Naive thymus-derived CD4-positive, alpha-beta T cell (primary cell): ENCODE data around the gene UBA5. TPM values are rescaled to one million over a fixed set of nuclear protein-coding genes. Genes with fewer than 3 reads are reported as not detected.
A peak's percentile ranks its signal among the peaks of the same experiment; 100 is the strongest.

ENCODE experiments used
- ATAC-seq: fragments of 150-1000 bp; cut with Tn5 transposase; 2 replicates; pipeline ENCODE4 v1.10.0; 2021; ENCODE audit warnings: mild to moderate bottlenecking, moderate library complexity
- CTCF ChIA-PET: fragments of 350-600 bp; sonication (Branson Sonifier 250); formaldehyde crosslinking; loops from one replicate; lab custom pipeline; 2021; ENCODE audit warnings: antibody characterized with exemption; lab: Charles Lee
- POLR2A ChIA-PET: fragments of 350-600 bp; sonication (Branson Sonifier 250); formaldehyde crosslinking; loops from one replicate; lab custom pipeline; 2021; ENCODE audit warnings: antibody characterized with exemption, inconsistent platforms; lab: Charles Lee
- DNase-seq, 9 donors: peaks; one replicate each; pipeline versions ENCODE4 v3.0.0 to v3.0.0-alpha.2; 2020 to 2022; ENCODE audit warnings: mixed read lengths in 1 of 9
- H3K27ac ChIP-seq: one replicate; pipeline ENCODE4 v1.7.0; 2013; ENCODE audit warnings: mild to moderate bottlenecking, low read depth, low read length, moderate library complexity
- H3K27me3 ChIP-seq, 2 donors: one replicate each; pipeline ENCODE4 v1.7.0; 2013; ENCODE audit warnings: low read length in 2 of 2, mild to moderate bottlenecking in 2 of 2, moderate library complexity in 2 of 2; ENCODE audit not compliant: control insufficient read depth in 2 of 2, insufficient read depth in 2 of 2
- H3K36me3 ChIP-seq, 3 experiments: 1 replicate in 2 of 3; 2 replicates in 1 of 3; pipeline ENCODE4 v1.7.0; 2013; ENCODE audit warnings: low read length in 3 of 3, mild to moderate bottlenecking in 3 of 3, moderate library complexity in 1 of 3; ENCODE audit not compliant: insufficient read depth in 3 of 3, control insufficient read depth in 2 of 3
- H3K4me1 ChIP-seq, 2 donors: one replicate each; pipeline ENCODE4 v1.7.0; 2013; ENCODE audit warnings: low read length in 2 of 2, mild to moderate bottlenecking in 2 of 2, moderate library complexity in 1 of 2; ENCODE audit not compliant: control insufficient read depth in 2 of 2, insufficient read depth in 2 of 2
- H3K4me3 ChIP-seq: 2 replicates; pipeline ENCODE4 v1.7.0; 2013; ENCODE audit warnings: mild to moderate bottlenecking, low read length
- H3K9me3 ChIP-seq, 3 experiments: 1 replicate in 2 of 3; 2 replicates in 1 of 3; pipeline ENCODE4 v1.7.0; 2013; ENCODE audit warnings: low read length in 3 of 3; ENCODE audit not compliant: control insufficient read depth in 2 of 3
- H3K27ac Mint-ChIP-seq, 9 donors: one replicate each; pipeline ENCODE4 v1.8.0; 2020 to 2022; ENCODE audit warnings: mixed read lengths in 9 of 9, mild to moderate bottlenecking in 8 of 9, moderate library complexity in 5 of 9, inconsistent platforms in 2 of 9
- H3K27me3 Mint-ChIP-seq, 5 donors: one replicate each; pipeline ENCODE4 v1.8.0; 2021 to 2022; ENCODE audit warnings: mixed read lengths in 5 of 5, mild to moderate bottlenecking in 1 of 5
- H3K36me3 Mint-ChIP-seq, 5 donors: one replicate each; pipeline ENCODE4 v1.8.0; 2020 to 2022; ENCODE audit warnings: mixed read lengths in 5 of 5, mild to moderate bottlenecking in 3 of 5, inconsistent platforms in 1 of 5
- H3K4me1 Mint-ChIP-seq, 7 donors: one replicate each; pipeline ENCODE4 v1.8.0; 2020 to 2022; ENCODE audit warnings: mixed read lengths in 7 of 7, mild to moderate bottlenecking in 3 of 7, inconsistent platforms in 1 of 7
- H3K4me3 Mint-ChIP-seq, 10 donors: one replicate each; pipeline ENCODE4 v1.8.0; 2020 to 2022; ENCODE audit warnings: mild to moderate bottlenecking in 10 of 10, mixed read lengths in 10 of 10, moderate library complexity in 6 of 10, inconsistent platforms in 2 of 10
- H3K9me3 Mint-ChIP-seq, 11 donors: one replicate each; pipeline ENCODE4 v1.8.0; 2020 to 2022; ENCODE audit warnings: mixed read lengths in 11 of 11, mild to moderate bottlenecking in 4 of 11, inconsistent platforms in 1 of 11, moderate library complexity in 1 of 11
- intact Hi-C, 2 donors: fragments of 100-400 bp; cut with micrococcal nuclease; formaldehyde crosslinking; loops; one replicate each; pipeline ENCODE4 v1.15.1; 2023
- polyA plus RNA-seq, 2 donors: library from polyadenylated mRNA; unstranded; fragments of 300-500 nt; fragmentation: Illumina TruSeq; gene quantifications; one replicate each; pipeline ENCODE4 v1.2.3, GENCODE V29; 2021
- total RNA-seq, 6 experiments: library from RNA in 5 of 6; stranded (reverse) in 5 of 6; gene quantifications; 1 replicate in 5 of 6; 2 replicates in 1 of 6; pipeline ENCODE4 v1.2.3 and lab custom pipeline; 2021 to 2026

Gene UBA5
- total and polyA plus RNA-seq, 7 experiments from 2014 or later, result 26.8 to 43.1 (median 36.6) TPM

DNA sequence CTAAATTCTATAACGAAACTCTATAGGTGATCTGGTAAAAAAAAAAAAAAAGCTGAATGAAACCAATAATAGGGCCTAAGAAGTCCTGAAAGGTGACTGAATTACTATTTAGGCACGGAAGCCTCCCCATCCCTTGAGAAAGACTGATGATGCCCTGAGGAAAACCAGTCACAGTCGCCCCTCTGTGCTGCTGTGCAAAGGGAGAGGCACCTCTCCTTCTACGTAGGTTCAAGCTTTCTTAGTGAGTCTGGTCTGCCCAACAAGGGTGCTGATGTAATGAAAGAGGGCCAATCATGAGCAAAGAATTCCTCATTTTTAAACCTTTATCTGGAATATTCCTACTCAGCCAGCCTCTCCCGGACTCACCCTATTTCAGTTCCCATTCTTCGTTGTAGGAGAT is 50.2 kb downstream of the UBA5 start:
- Histone ChIP-seq H3K27me3 (no peaks in the 10 kb centered on the region), H3K9me3 (no peaks in the 10 kb centered on the region), H3K4me3 (no peak overlapping the region), H3K27ac (no peak overlapping the region), H3K4me1 (no peaks in the 10 kb centered on the region), H3K36me3 (peaks cover 0 to 33% (median 6%) of the 10 kb centered on the region in 3 experiments)
- intact Hi-C loops, result loop anchor here in 1 of 2 donors (10.0 kb wide), 1 partner anchor 1686 kb away; the partner anchor contains the start of genes ASTE1 and NEK11
- H3K4me3 Mint-ChIP-seq, result no peak overlapping the region
- DNase-seq (no peak), ATAC-seq (no peak)
- H3K36me3 Mint-ChIP-seq, result peaks cover 14 to 43% (median 27%) of the 10 kb centered on the region in 5 donors
- H3K4me1 Mint-ChIP-seq, result peaks cover 3 to 33% (median 13%) of the 10 kb centered on the region in 7 donors
- ChIA-PET POLR2A (no interaction called here), CTCF (no interaction called here)
- H3K27ac Mint-ChIP-seq, result no peak overlapping the region
- no peaks in the 10 kb centered on the region for H3K9me3 Mint-ChIP-seq
- H3K27me3 Mint-ChIP-seq, result no peaks in the 10 kb centered on the region

DNA sequence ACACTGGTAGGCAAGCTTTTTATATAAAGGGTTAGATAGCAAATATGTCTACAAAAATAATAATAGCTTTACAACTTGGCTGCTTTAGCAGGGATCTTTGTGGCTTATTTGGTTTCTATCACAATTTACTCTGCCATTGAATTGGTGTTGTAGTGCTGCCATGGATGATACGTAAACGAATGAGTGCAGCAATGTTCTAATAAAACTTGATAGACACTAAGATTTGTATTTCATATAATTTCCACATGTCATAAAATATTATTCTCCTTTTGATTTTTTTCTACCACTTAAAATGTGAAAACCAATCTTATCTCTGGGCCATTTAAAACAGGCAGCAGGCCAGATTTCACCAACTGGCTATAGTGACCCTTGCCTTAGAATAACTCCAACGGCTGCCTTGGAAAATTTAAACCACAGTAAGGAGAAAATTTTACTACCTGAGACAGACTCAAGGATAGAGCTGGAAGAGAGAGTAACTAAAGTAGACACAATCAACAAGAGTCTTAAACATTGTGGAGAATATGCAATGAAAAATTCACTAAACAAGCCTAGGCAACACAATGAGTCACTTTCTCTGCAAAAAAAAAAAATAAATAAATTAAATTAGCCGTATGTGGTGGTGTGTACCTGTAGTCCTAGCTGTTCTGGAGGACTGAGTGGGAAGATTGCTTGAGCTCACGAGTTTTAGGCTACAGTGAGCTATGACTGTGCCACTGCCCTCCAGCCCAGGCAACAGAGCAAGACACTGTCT is 54.0 kb downstream of the UBA5 start:
- POLR2A ChIA-PET, result no interaction called here
- intact Hi-C loops, result loop anchor here in 1 of 2 donors (10.0 kb wide), 1 partner anchor 1689 kb away; the partner anchor contains the start of genes ASTE1 and NEK11

DNA sequence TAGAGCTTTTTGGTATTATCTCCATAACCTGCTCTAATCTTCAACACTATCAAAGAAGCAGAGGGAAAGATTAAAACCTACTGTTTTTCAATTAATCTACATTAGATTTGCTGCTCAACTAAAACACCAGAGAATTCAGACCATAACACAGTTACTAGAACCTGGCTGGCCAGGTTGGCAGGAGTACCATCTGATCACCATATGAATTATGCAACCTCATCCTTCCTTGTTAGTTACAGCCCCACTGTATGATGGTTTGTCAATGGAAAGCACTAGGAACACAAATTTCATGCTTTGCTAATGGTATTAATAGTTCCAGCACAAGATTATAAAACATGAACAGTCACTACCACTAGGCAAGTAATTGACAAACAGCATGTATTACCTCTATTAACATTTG is 56.2 kb downstream of the UBA5 start:
- no peak for DNase-seq
- no peaks in the 10 kb centered on the region for H3K9me3 ChIP-seq
- CTCF ChIA-PET, result no interaction called here
- Mint-ChIP-seq H3K27me3 (no peaks in the 10 kb centered on the region), H3K9me3 (no peaks in the 10 kb centered on the region), H3K36me3 (peaks cover 0 to 29% (median 17%) of the 10 kb centered on the region in 5 donors), H3K4me3 (no peak overlapping the region), H3K27ac (peak overlapping the region in 1 of 9 donors; percentile 8), H3K4me1 (peaks cover 16 to 62% (median 39%) of the 10 kb centered on the region in 7 donors)
- H3K4me1 ChIP-seq, result peaks cover 13 to 20% of the 10 kb centered on the region in 2 donors
- intact Hi-C loops, result loop anchor here in 1 of 2 donors (10.0 kb wide), 1 partner anchor 1692 kb away; the partner anchor contains the start of genes ASTE1 and NEK11
- POLR2A ChIA-PET, result no interaction called here
- H3K36me3 ChIP-seq, result peaks cover 0 to 11% (median 0%) of the 10 kb centered on the region in 3 experiments
- H3K27me3 ChIP-seq, result no peaks in the 10 kb centered on the region
- no peak overlapping the region for H3K4me3 ChIP-seq
- no peak overlapping the region for H3K27ac ChIP-seq
- no peak for ATAC-seq

More for the DNA sequence above, 54.0 kb downstream of the UBA5 start:
- no peaks in the 10 kb centered on the region for H3K9me3 Mint-ChIP-seq
- peaks cover 5 to 40% (median 20%) of the 10 kb centered on the region in 5 donors for H3K36me3 Mint-ChIP-seq
- CTCF ChIA-PET, result no interaction called here
- H3K4me3 Mint-ChIP-seq, result peak overlapping the region in 1 of 10 donors; percentile 25
- no peak overlapping the region for H3K27ac Mint-ChIP-seq
- DNase-seq (no peak), ATAC-seq (no peak)
- Histone ChIP-seq H3K27me3 (no peaks in the 10 kb centered on the region), H3K27ac (no peak overlapping the region), H3K4me3 (no peak overlapping the region), H3K4me1 (peaks cover 0 to 4% of the 10 kb centered on the region in 2 donors), H3K9me3 (no peaks in the 10 kb centered on the region), H3K36me3 (peaks cover 0 to 29% (median 0%) of the 10 kb centered on the region in 3 experiments)
- H3K4me1 Mint-ChIP-seq, result peaks cover 0 to 51% (median 22%) of the 10 kb centered on the region in 7 donors
- H3K27me3 Mint-ChIP-seq, result no peaks in the 10 kb centered on the region

DNA sequence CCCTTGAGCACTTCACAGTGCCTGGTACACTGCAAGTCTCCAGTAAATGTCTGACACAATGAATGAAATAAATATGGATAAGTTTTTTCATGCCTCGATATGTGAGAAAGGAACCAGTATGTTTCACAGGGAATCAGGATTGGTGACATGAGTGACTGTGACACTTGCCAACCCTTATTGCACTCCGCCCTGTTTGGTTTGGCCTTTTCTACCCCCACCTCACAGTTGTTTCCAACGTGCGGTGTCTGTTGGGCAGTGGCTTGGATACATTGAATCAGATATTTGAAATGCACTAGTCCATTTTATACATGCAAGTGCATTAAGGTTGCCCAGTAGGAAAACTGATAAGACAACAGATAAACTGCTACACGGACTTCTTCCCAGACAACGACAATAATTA is 60.1 kb downstream of the UBA5 start:
- peaks cover 0 to 11% (median 0%) of the 10 kb centered on the region in 3 experiments for H3K36me3 ChIP-seq
- H3K4me1 ChIP-seq, result peaks cover 16 to 26% of the 10 kb centered on the region in 2 donors
- ATAC-seq (no peak), DNase-seq (no peak)
- no peaks in the 10 kb centered on the region for H3K27me3 ChIP-seq
- H3K9me3 Mint-ChIP-seq, result no peaks in the 10 kb centered on the region
- no peaks in the 10 kb centered on the region for H3K27me3 Mint-ChIP-seq
- intact Hi-C loops, result loop anchor here (5.0 to 10.0 kb wide), 4 partner anchors 722 to 1973 kb away; partner anchors contain the start of genes PIK3R4 (in 2 of the 2) and MRPL3 (in 1 of the 2)
- H3K36me3 Mint-ChIP-seq, result peaks cover 0 to 21% (median 13%) of the 10 kb centered on the region in 5 donors
- ChIA-PET POLR2A (interaction anchor here (0.7 kb wide), 1 partner anchor 721 kb away, joined by 3 read pairs; no protein-coding TSS in a partner anchor), CTCF (no interaction called here)
- no peak overlapping the region for H3K27ac ChIP-seq
- H3K4me3 ChIP-seq, result no peak overlapping the region
- peaks cover 17 to 62% (median 49%) of the 10 kb centered on the region in 7 donors for H3K4me1 Mint-ChIP-seq
- peak overlapping the region in 8 of 9 donors; percentile 37 to 85 (median 64) for H3K27ac Mint-ChIP-seq
- H3K4me3 Mint-ChIP-seq, result peak overlapping the region; percentile 84 to 95 (median 92)
- H3K9me3 ChIP-seq, result no peaks in the 10 kb centered on the region

- POLR2A ChIA-PET, result interaction anchor here (0.7 to 0.8 kb wide), 2 partner anchors 702 to 853 kb away, joined by 3 to 5 read pairs; no protein-coding TSS in a partner anchor
- peak overlapping the region; percentile 85 for H3K27ac ChIP-seq
- peak overlapping the region; percentile 88 for H3K4me3 ChIP-seq
- Mint-ChIP-seq H3K27ac (peak overlapping the region; percentile 84 to 95 (median 89)), H3K27me3 (peaks cover 0 to 2% (median 0%) of the 10 kb centered on the region in 5 donors), H3K4me3 (peak overlapping the region; percentile 86 to 95 (median 92)), H3K4me1 (peaks cover 17 to 56% (median 46%) of the 10 kb centered on the region in 7 donors), H3K9me3 (no peaks in the 10 kb centered on the region), H3K36me3 (peaks cover 0 to 17% (median 5%) of the 10 kb centered on the region in 5 donors)
- peaks cover 0 to 8% (median 0%) of the 10 kb centered on the region in 3 experiments for H3K36me3 ChIP-seq
- peak in 3 of 9 donors; percentile 5 to 34 (median 31) for DNase-seq
- ATAC-seq, result peak; percentile 15
- no peaks in the 10 kb centered on the region for H3K27me3 ChIP-seq
- CTCF ChIA-PET, result no interaction called here
- peaks cover 16 to 26% of the 10 kb centered on the region in 2 donors for H3K4me1 ChIP-seq
- H3K9me3 ChIP-seq, result no peaks in the 10 kb centered on the region
- intact Hi-C loops, result loop anchor here (1.0 to 10.0 kb wide), 14 partner anchors 61 to 1974 kb away; partner anchors contain the start of genes CDV3 (in 2 of the 2), DNAJC13 (in 2 of the 2), PIK3R4 (in 2 of the 2) and SRPRB (in 2 of the 2)
Measured at GRCh38 chr3:132721479-132722164, 61.5 kb downstream of the UBA5 start.
